IPS DF 4.7 (cell line): ENCODE results near the gene DNAJB14.
A peak's percentile ranks its signal among the peaks of the same experiment; 100 is the strongest.

Experiments
- DNase-seq: peaks from one replicate; pipeline ENCODE4 v3.0.0-alpha.2; 2013; ENCODE audit warnings: low spot score; ENCODE audit errors: extremely low read depth

Gene DNAJB14

GRCh38 chr4:99872570-99872969 is 73.8 kb downstream of the DNAJB14 start:
- DNase-seq: no peak

GRCh38 chr4:99868126-99868596 is 78.3 kb downstream of the DNAJB14 start:
- DNase-seq: peak; percentile 5

DNA sequence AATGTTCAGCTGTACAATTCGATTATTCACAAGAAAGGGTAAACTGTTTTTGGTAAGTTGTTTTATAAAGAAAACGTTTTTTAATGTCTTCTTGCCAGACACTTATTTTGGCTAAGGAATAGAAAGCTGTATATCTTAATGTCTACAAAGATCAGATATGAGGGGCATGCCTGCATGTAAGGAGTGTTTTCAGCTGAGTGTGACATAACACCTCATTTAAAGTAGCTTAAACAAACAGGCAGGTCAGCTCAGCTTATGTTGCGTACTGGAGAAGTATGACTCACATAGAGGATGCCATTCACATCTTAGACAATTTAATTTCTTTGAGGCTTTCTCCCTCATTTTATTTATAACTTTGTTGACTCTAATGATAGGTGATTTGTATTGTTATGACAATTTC is 82.6 kb downstream of the DNAJB14 start:
- no peak for DNase-seq

DNA sequence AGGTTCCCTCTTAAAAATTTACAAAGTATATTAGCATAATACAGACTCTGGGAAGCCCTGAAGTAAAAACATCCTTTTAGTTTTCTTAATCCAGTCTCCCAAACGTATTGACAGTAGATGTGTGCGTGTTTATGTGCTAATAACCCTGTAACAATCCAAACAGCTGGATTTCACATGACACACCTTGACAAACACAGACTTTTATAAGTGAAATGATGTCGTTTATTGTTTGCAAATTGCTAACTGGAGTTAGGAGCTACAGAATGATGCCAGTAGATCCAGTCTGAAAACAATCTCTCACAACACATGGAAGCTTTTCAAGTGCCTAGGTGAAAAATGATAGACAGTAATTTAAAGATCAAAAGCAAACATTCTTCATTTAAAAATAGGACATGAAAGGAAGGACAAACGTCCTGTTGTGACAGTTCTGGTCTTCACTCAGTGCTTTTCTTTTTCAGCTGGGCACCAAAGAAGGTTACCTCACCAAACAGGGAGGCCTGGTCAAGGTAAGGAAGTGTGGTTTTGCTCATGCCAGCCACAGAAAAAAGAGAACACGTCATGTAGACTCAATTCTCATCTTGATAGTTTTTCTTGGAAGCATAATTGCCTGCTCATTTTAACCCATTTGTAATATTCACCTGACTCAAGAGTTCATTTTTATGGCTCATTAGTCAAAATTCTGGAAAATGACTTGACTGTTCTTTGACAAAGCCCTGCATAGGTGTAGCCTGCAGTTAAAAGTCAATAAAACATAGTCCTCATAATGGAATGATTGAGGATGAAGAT is 85.1 kb downstream of the DNAJB14 start:
- no peak for DNase-seq

DNA sequence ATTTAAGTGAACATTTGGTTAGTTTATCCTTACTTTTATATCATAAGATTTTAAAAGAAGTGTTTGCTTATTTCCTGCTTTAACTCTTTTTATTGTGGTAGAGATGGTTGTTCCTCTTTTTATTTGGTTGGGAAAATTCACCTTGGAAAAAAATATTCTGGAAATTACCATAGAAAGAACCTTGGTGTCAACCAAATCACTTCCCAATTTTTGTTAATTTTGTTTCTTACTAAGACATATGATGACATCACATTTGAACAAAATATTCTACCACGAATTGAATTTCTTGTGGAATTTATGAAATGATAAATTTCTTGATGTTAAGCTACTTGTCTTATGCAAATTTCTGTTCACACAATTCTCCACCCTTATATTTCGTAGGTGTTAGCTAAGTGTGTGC is 85.9 kb downstream of the DNAJB14 start:
- DNase-seq: no peak

- DNase-seq: no peak
Observed at GRCh38 chr4:99859618-99860017, 86.8 kb downstream of the DNAJB14 start.

DNA sequence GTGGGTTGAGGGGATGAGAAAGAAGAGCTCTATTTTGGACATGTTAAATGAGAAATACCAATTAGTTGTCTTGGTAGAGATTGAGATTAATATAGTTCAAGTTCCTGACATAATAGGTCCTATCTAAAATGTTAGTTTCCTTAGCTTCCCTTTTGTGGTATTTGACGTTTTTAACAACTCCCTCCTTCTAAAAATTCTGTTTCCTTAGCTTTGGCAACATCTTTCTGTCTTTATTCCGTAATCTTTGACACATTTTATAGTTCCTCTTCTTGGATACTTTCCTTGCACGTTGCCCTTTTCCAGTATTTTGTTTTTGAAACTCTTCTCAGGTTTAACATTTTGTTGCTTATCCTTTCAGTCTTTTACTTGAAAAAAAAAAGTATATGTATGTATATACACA is 89.1 kb downstream of the DNAJB14 start:
- DNase-seq: no peak

GRCh38 chr4:99856166-99856565 is 90.3 kb downstream of the DNAJB14 start:
- DNase-seq: no peak

- DNase-seq: no peak
Observed at GRCh38 chr4:99855678-99856077, 90.7 kb downstream of the DNAJB14 start.

GRCh38 chr4:99853999-99854398 is 92.4 kb downstream of the DNAJB14 start:
- no peak for DNase-seq

- no peak for DNase-seq
Observed at GRCh38 chr4:99853190-99853589, 93.2 kb downstream of the DNAJB14 start.

GRCh38 chr4:99852199-99852749 is 94.1 kb downstream of the DNAJB14 start:
- no peak for DNase-seq

DNA sequence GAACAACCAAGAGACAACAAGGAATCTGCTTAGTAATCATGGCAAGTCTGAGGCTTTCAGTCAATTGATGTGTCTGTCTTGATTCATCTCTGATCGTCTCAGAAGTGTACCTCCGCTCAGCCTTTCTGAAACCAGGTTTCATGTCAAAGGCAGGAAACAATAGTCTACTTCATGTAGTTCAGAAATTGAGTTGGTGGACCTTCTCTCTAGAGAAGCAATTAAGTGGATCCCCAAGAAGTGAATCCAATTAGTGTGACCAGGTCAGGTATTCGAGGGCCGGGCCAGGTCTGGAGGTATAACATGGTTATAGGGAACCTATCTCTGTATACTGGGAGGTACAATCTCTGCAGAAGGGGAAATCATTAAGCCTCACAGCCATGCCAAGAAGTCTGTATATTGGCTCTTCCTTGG is 97.8 kb downstream of the DNAJB14 start:
- no peak for DNase-seq

- no peak for DNase-seq
Observed at GRCh38 chr4:99847362-99847976, 98.9 kb downstream of the DNAJB14 start.

DNA sequence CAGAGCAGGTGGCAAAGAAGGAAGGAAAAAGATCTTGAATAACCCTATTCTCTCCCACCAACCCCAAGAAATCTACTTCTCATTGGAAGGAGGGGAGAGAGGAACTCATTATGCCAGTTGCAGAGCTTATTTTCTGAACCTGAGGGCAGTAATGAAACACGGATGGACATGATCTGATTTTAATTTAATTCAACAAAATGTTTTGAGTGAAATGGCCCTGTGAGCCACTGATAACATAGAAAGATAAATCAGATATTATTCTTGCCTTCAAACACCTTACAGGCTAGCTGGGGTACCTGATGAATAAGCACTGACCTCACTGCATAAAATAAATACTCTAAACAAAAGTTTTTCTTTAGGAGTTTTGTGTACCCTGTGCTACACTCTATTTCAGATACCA is 99.5 kb downstream of the DNAJB14 start:
- DNase-seq: no peak
